Chondrocyte (in vitro differentiated cells): ENCODE results near the gene TGM3. TPM values are rescaled to one million over a fixed set of nuclear protein-coding genes. Genes with fewer than 3 reads are reported as not detected.
"Not testable (repeated sequence)": the region's sequence is repeated elsewhere in the genome, so short reads cannot be mapped to it uniquely, and the experiment has no call there.

Source experiments
- DNase-seq: peaks from one replicate; pipeline ENCODE4 v3.0.0; 2021; ENCODE audit warnings: mixed read lengths, low spot score
- H3K27ac Mint-ChIP-seq: one replicate; pipeline ENCODE4 v1.8.0; 2021; ENCODE audit warnings: mild to moderate bottlenecking, moderate library complexity, mixed read lengths; ENCODE audit not compliant: unreplicated experiment
- H3K27me3 Mint-ChIP-seq: 2 replicates; pipeline ENCODE4 v1.8.0; 2021; ENCODE audit warnings: low read depth, mixed read lengths
- H3K36me3 Mint-ChIP-seq: 2 replicates; pipeline ENCODE4 v1.8.0; 2021; ENCODE audit warnings: low read depth, mixed read lengths
- H3K4me1 Mint-ChIP-seq: 2 replicates; pipeline ENCODE4 v1.8.0; 2021; ENCODE audit warnings: low read depth, mild to moderate bottlenecking, mixed read lengths
- H3K4me3 Mint-ChIP-seq: one replicate; pipeline ENCODE4 v1.8.0; 2021; ENCODE audit warnings: mild to moderate bottlenecking, moderate library complexity, mixed read lengths; ENCODE audit not compliant: unreplicated experiment
- H3K9me3 Mint-ChIP-seq: 2 replicates; pipeline ENCODE4 v1.8.0; 2021; ENCODE audit warnings: low read depth, mixed read lengths
- total RNA-seq: library from RNA; stranded (reverse); gene quantifications from 3 replicates; pipeline ENCODE4 v1.2.1, GENCODE V29; 2021
- TF ChIP-seq, protein P1 (sequence below): fragments of 200-600 bp; sonication (generic); IDR thresholded peaks from 2 replicates; pipeline ENCODE4 v1.5.0; 2021; ENCODE audit warnings: antibody characterized with exemption, mild to moderate bottlenecking, moderate library complexity

TGM3 gene
- total RNA-seq, 1 donor from 2014 or later: not detected

DNA sequence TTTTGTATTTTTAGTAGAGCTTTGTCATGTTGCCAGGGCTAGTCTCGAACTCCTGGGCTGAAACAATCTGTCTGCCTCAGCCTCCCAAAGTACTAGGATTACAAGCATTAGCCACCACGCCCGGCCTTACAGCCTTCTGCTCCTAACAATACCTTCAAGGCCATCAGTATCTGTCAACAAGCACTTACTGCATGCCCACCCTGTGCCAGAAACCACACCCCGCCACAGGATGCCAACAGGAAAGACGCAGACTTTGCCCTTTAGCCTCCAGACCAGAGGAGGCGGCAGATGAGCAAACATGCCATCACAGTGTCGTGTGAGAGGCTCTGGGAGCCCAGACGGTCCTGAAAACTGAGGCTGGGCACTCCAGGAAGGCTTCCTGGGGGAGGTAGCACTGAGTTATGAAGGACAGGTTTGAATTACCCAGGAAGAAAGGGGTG lies 34.7 kb upstream of the TGM3 start:
- TF ChIP-seq, protein P1, sequence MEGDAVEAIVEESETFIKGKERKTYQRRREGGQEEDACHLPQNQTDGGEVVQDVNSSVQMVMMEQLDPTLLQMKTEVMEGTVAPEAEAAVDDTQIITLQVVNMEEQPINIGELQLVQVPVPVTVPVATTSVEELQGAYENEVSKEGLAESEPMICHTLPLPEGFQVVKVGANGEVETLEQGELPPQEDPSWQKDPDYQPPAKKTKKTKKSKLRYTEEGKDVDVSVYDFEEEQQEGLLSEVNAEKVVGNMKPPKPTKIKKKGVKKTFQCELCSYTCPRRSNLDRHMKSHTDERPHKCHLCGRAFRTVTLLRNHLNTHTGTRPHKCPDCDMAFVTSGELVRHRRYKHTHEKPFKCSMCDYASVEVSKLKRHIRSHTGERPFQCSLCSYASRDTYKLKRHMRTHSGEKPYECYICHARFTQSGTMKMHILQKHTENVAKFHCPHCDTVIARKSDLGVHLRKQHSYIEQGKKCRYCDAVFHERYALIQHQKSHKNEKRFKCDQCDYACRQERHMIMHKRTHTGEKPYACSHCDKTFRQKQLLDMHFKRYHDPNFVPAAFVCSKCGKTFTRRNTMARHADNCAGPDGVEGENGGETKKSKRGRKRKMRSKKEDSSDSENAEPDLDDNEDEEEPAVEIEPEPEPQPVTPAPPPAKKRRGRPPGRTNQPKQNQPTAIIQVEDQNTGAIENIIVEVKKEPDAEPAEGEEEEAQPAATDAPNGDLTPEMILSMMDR: no peak
- Mint-ChIP-seq H3K27me3 (peaks cover 4% of the 10 kb centered on the region), H3K9me3 (no peaks in the 10 kb centered on the region), H3K36me3 (no peaks in the 10 kb centered on the region), H3K27ac (no peak overlapping the region), H3K4me3 (no peak overlapping the region), H3K4me1 (no peaks in the 10 kb centered on the region)
- no peak for DNase-seq

DNA sequence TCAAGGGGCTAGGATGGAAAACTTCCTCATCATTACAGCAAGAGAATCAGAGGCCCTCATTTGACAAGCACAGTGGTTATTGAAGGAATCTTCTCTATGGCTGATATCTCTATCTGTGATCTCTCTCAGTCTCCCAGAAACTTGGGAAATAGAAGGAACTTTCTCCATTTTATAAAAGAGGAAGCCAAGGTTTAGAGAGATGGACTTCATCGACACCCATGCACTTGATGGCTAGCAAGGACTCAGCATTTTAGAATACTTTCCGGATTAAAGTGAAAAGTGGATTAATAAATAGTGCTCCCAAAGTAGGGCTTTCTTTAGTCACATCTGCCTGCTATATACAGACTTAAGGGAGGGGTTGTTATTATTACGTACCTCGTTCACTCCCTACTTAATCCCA lies 34.2 kb upstream of the TGM3 start:
- H3K4me3 Mint-ChIP-seq: no peak overlapping the region
- no peaks in the 10 kb centered on the region for H3K4me1 Mint-ChIP-seq
- TF ChIP-seq, protein P1: no peak
- H3K9me3 Mint-ChIP-seq: no peaks in the 10 kb centered on the region
- DNase-seq: no peak
- H3K27ac Mint-ChIP-seq: no peak overlapping the region
- H3K36me3 Mint-ChIP-seq: no peaks in the 10 kb centered on the region
- peaks cover 4% of the 10 kb centered on the region for H3K27me3 Mint-ChIP-seq

- TF ChIP-seq, protein P1: no peak
- no peak overlapping the region for H3K27ac Mint-ChIP-seq
These were observed 31.7 kb upstream of the TGM3 start for GRCh38 chr20:2264118-2264517.

DNA sequence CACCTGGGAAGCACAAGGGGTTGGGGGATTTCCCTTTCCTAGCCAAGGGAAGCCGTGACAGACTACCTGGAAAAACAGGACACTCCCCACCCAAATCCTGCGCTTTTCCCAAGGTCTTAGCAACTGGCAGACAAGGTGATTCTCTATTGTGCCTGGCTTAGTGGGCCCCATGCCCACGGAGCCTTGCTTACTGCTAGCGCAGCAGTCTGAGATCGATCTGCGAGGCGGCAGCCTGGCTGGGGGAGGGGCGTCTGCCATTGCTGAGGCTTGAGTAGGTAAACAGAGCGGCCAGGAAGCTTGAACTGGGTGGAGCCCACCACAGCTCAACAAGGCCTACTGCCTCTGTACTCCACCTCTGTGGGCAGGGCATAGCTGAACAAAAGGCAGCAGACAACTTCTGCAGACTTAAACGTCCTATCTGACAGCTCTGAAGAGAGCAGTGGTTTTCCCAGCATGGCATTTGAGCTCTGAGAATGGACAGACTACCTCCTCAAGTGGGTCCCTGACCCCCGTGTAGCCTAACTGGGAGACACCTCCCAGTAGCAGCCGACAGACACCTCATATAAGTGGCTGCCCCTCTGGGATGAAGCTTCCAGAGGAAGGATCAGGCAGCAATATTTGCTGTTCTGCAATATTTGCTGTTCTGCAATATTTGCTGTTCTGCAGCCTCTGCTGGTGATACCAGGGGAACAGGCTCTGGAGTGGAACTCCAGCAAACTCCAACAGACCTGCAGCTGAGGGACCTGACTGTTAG lies 31.0 kb upstream of the TGM3 start:
- not testable (repeated sequence) for H3K9me3 Mint-ChIP-seq, H3K36me3 Mint-ChIP-seq, H3K27ac Mint-ChIP-seq, H3K27me3 Mint-ChIP-seq, H3K4me3 Mint-ChIP-seq, H3K4me1 Mint-ChIP-seq, DNase-seq

More at GRCh38 chr20:2264118-2264517, 31.7 kb upstream of the TGM3 start:
- Mint-ChIP-seq H3K36me3 (no peaks in the 10 kb centered on the region), H3K27me3 (peaks cover 9% of the 10 kb centered on the region), H3K9me3 (no peaks in the 10 kb centered on the region), H3K4me1 (no peaks in the 10 kb centered on the region), H3K4me3 (no peak overlapping the region)
- no peak for DNase-seq

DNA sequence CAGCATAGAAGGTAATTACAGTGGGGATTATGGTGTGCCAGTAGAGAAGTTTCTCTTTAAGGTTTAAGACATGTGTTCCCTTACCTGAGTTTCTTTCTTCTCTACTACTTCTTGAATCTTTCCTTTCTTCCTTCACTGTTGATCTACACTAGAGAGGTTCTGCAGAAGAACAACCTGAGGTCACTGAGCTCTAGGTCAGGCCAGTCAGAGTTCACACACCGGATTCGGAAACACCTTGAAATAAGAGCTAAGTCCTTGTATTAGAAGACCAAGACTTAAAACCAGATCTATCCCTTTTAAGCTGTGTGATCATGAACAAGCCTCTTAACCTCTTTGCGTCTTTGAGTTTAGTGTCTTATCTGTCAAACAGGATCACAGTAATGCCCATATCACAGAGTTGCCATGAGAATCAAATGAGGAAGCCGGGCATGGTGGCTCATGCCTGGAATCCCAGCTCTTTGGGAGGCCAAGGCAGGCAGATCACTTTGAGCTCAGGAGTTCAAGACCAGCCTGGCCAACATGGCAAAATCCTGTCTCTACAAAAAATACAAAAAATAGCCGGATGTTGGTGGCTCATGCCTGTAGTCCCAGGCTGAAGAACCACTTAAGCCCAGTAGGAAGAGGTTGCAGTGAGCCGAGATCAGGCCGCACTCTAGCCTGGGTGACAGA lies 22.0 kb upstream of the TGM3 start:
- H3K27ac Mint-ChIP-seq: no peak overlapping the region
- no peak overlapping the region for H3K4me3 Mint-ChIP-seq
- no peak for DNase-seq
- TF ChIP-seq, protein P1: no peak
- peaks cover 13% of the 10 kb centered on the region for H3K27me3 Mint-ChIP-seq
- H3K4me1 Mint-ChIP-seq: no peaks in the 10 kb centered on the region
- H3K9me3 Mint-ChIP-seq: no peaks in the 10 kb centered on the region
- H3K36me3 Mint-ChIP-seq: no peaks in the 10 kb centered on the region
